Ovary (tissue), 9 donors: Measurements from ENCODE around the gene PCDHB1. TPM values are rescaled to one million over a fixed set of nuclear protein-coding genes. Genes with fewer than 3 reads are reported as not detected.

Experiments used
- DNase-seq, 5 donors: peaks; one replicate each; pipeline ENCODE4 v3.0.0-alpha.2; 2019 to 2020
- H3K27ac ChIP-seq, 2 donors: fragments of 200-600 bp; one replicate each; pipeline versions ENCODE4 v1.5.1 to v1.8.0; 2019 to 2022
- H3K27me3 ChIP-seq: fragments of 200-600 bp; one replicate; pipeline ENCODE4 v1.8.0; 2022
- H3K36me3 ChIP-seq: fragments of 200-600 bp; sonication (generic); one replicate; pipeline ENCODE4 v1.5.1; 2019
- H3K4me1 ChIP-seq: one replicate; pipeline ENCODE4 v1.8.1; 2013; ENCODE audit warnings: mild to moderate bottlenecking, moderate library complexity; ENCODE audit not compliant: insufficient read depth
- H3K4me3 ChIP-seq: fragments of 200-600 bp; sonication (generic); one replicate; pipeline ENCODE4 v1.5.1; 2017
- H3K9me3 ChIP-seq, 2 donors: fragments of 200-600 bp in 1 of 2; sonication (generic) in 1 of 2; one replicate each; pipeline versions ENCODE4 v1.5.1 to v1.8.1; 2013 to 2019; ENCODE audit warnings: mild to moderate bottlenecking in 1 of 2, moderate library complexity in 1 of 2
- CTCF ChIP-seq, 3 donors: fragments of 450-650 bp in 2 of 3; fragments of 200-600 bp in 1 of 3; IDR thresholded peaks; one replicate each; pipeline versions ENCODE4 v1.5.1 to v1.8.0; 2016 to 2022; ENCODE audit warnings: antibody characterized with exemption in 3 of 3, mild to moderate bottlenecking in 1 of 3
- EP300 ChIP-seq: sonication (generic); formaldehyde crosslinking; IDR thresholded peaks from one replicate; pipeline ENCODE4 v1.6.1; 2017; ENCODE audit warnings: antibody characterized with exemption
- POLR2A ChIP-seq: fragments of 450-650 bp; IDR thresholded peaks from one replicate; pipeline ENCODE4 v1.6.1; 2017; ENCODE audit warnings: antibody characterized with exemption, mild to moderate bottlenecking, moderate library complexity
- WGBS, 3 donors: extraction: QIAGEN DNeasy Blood & Tissue Kit in 1 of 3; methylation state at CpG; one replicate each; pipeline versions ENCODE4 v1.1.5 to v1.1.7; 2013 to 2017; 5-methylcytosine and 5-hydroxymethylcytosine counted together
- intact Hi-C, 4 donors: fragments of 100-400 bp; cut with DNase I; formaldehyde crosslinking; loops; one replicate each; pipeline versions ENCODE4 v1.11.0 to v1.15.1; 2022 to 2023
- polyA plus RNA-seq, 2 donors: library from polyadenylated mRNA; stranded (reverse); fragments of 200-250 nt in 1 of 2; fragments of 350-450 nt in 1 of 2; fragmentation: Illumina TruSeq in 1 of 2; extraction: RNeasy Lipid Tissue Mini Kit (QIAGEN cat#74804) in 1 of 2; gene quantifications; one replicate each; pipeline ENCODE4 v1.2.3, GENCODE V29; 2013 to 2014
- total RNA-seq, 7 donors: library from RNA; depleted of rRNA in 2 of 7; stranded (reverse); fragments of >200 nt in 2 of 7; fragmentation: NEBNext Ultra II Directional in 3 of 7; extraction: Animal tissue kit (Norgen Biotek cat#: 25700) in 3 of 7; gene quantifications; one replicate each; pipeline versions ENCODE4 v1.1.0 to v1.2.4, GENCODE V29; 2016 to 2023
- donor health status: DM: no; HTN: no; CAD: no; lungs with moderate emphysema.
- donor health status: DM: no; HTN: no; CAD: no.
- donor health status: Bipolar disorder and iron deficiency.
- donor health status: DM: yes; HTN: yes; CAD: no.
- donor health status: DM: no; HTN: no; CAD: no.
- donor health status: DM: yes; HTN: yes; CAD: no.

The PCDHB1 gene
- total and polyA plus RNA-seq, 9 donors, result 0.03 to 0.34 TPM; not detected in 7

- Histone ChIP-seq H3K27me3 (no peaks in the 10 kb centered on the region), H3K4me1 (no peaks in the 10 kb centered on the region), H3K4me3 (no peak overlapping the region), H3K27ac (no peak overlapping the region), H3K36me3 (no peaks in the 10 kb centered on the region), H3K9me3 (no peaks in the 10 kb centered on the region)
- DNase-seq, result no peak
- intact Hi-C loops, result no loop called here
- no peak for TF ChIP-seq POLR2A
- no peak for TF ChIP-seq CTCF (IDR thresholded peaks at IDR 0.05)
These were observed 33.2 kb upstream of the PCDHB1 start for GRCh38 chr5:141017943-141018342.

GRCh38 chr5:141022384-141022783 is 28.8 kb upstream of the PCDHB1 start:
- Histone ChIP-seq H3K27ac (no peak overlapping the region), H3K4me3 (no peak overlapping the region), H3K36me3 (no peaks in the 10 kb centered on the region), H3K27me3 (no peaks in the 10 kb centered on the region), H3K9me3 (no peaks in the 10 kb centered on the region), H3K4me1 (no peaks in the 10 kb centered on the region)
- intact Hi-C loops, result no loop called here
- no peak for DNase-seq
- 93 to 100% (median 97%) methylated on average over 1 of the region's 1 CpG for WGBS, 3 donors
- TF ChIP-seq CTCF (IDR thresholded peaks at IDR 0.05) (no peak), POLR2A (no peak), EP300 (no peak)

- no peak for TF ChIP-seq CTCF (IDR thresholded peaks at IDR 0.05)
- TF ChIP-seq EP300, result no peak
- TF ChIP-seq POLR2A, result no peak
- no peaks in the 10 kb centered on the region for H3K36me3 ChIP-seq
- intact Hi-C loops, result no loop called here
- no peaks in the 10 kb centered on the region for H3K27me3 ChIP-seq
- no peak overlapping the region for H3K27ac ChIP-seq
- 85 to 90% (median 87%) methylated on average over 15 of the region's 15 CpGs for WGBS, 3 donors
- no peak overlapping the region for H3K4me3 ChIP-seq
- no peaks in the 10 kb centered on the region for H3K4me1 ChIP-seq
- no peak for DNase-seq
- no peaks in the 10 kb centered on the region for H3K9me3 ChIP-seq
These were observed 20.2 kb upstream of the PCDHB1 start for GRCh38 chr5:141031006-141031405.

GRCh38 chr5:141032626-141033025 is 18.5 kb upstream of the PCDHB1 start:
- no peak overlapping the region for H3K27ac ChIP-seq
- 44 to 62% (median 58%) methylated on average over 1 of the region's 1 CpG for WGBS, 3 donors
- no peaks in the 10 kb centered on the region for H3K9me3 ChIP-seq
- no peak overlapping the region for H3K4me3 ChIP-seq
- no peak for TF ChIP-seq POLR2A
- TF ChIP-seq CTCF (IDR thresholded peaks at IDR 0.05), result no peak
- TF ChIP-seq EP300, result no peak
- intact Hi-C loops, result no loop called here
- no peaks in the 10 kb centered on the region for H3K36me3 ChIP-seq
- H3K4me1 ChIP-seq, result no peaks in the 10 kb centered on the region
- DNase-seq, result no peak
- H3K27me3 ChIP-seq, result no peaks in the 10 kb centered on the region

- TF ChIP-seq CTCF (IDR thresholded peaks at IDR 0.05), result no peak
- DNase-seq, result no peak
- no peaks in the 10 kb centered on the region for H3K9me3 ChIP-seq
- no peak overlapping the region for H3K4me3 ChIP-seq
- no peaks in the 10 kb centered on the region for H3K27me3 ChIP-seq
- H3K4me1 ChIP-seq, result peaks cover 2% of the 10 kb centered on the region
- H3K36me3 ChIP-seq, result no peaks in the 10 kb centered on the region
- no peak overlapping the region for H3K27ac ChIP-seq
- intact Hi-C loops, result no loop called here
These were observed 12.1 kb upstream of the PCDHB1 start for GRCh38 chr5:141039061-141039460.
